ENCODE data around the gene SPACA9.

The SPACA9 gene

GRCh38 chr9:132894862-132895835, 16.5 kb downstream of the SPACA9 start:
- no peak for DNase-seq

- no peak for DNase-seq
Observed at GRCh38 chr9:132896264-132896663, 17.6 kb downstream of the SPACA9 start.

- no peak for DNase-seq
Observed at GRCh38 chr9:132896906-132897305, 18.2 kb downstream of the SPACA9 start.

GRCh38 chr9:132898051-132898450, 19.4 kb downstream of the SPACA9 start:
- DNase-seq: no peak

- DNase-seq: peak; percentile 47
Observed at GRCh38 chr9:132901858-132902831, 23.4 kb downstream of the SPACA9 start.

GRCh38 chr9:132903574-132904492, 25.1 kb downstream of the SPACA9 start:
- no peak for DNase-seq

GRCh38 chr9:132905726-132906125, 27.0 kb downstream of the SPACA9 start:
- DNase-seq: no peak

- no peak for DNase-seq
Observed at GRCh38 chr9:132908635-132909034, 29.9 kb downstream of the SPACA9 start.

GRCh38 chr9:132909311-132909710, 30.6 kb downstream of the SPACA9 start:
- DNase-seq: no peak

- DNase-seq: no peak
Observed at GRCh38 chr9:132910376-132910775, 31.7 kb downstream of the SPACA9 start.

- DNase-seq: no peak
Observed at GRCh38 chr9:132912131-132912530, 33.4 kb downstream of the SPACA9 start.

GRCh38 chr9:132914924-132915323, 36.2 kb downstream of the SPACA9 start:
- DNase-seq: no peak

GRCh38 chr9:132919614-132920268, 41.0 kb downstream of the SPACA9 start:
- DNase-seq: no peak

GRCh38 chr9:132923346-132923902, 44.7 kb downstream of the SPACA9 start:
- DNase-seq: no peak

- DNase-seq: no peak
Observed at GRCh38 chr9:132927704-132928103, 49.0 kb downstream of the SPACA9 start.

- DNase-seq: no peak
Observed at GRCh38 chr9:132931178-132931735, 52.6 kb downstream of the SPACA9 start.

GRCh38 chr9:132935026-132935425, 56.3 kb downstream of the SPACA9 start:
- no peak for DNase-seq

- no peak for DNase-seq
Observed at GRCh38 chr9:132937463-132937901, 58.8 kb downstream of the SPACA9 start.

- DNase-seq: no peak
Observed at GRCh38 chr9:132939169-132939568, 60.5 kb downstream of the SPACA9 start.
